GM18909 (cell line): ENCODE data around the gene CDKL1.
"Not testable (repeated sequence)": the region's sequence is repeated elsewhere in the genome, so short reads cannot be mapped to it uniquely, and the experiment has no call there.

Source experiments
- ATAC-seq: cut with Tn5 transposase; IDR thresholded peaks from one replicate; pipeline ENCODE4 v1.9.1; 2021; ENCODE audit warnings: mild to moderate bottlenecking; ENCODE audit not compliant: unreplicated experiment, poor library complexity

Gene CDKL1

DNA sequence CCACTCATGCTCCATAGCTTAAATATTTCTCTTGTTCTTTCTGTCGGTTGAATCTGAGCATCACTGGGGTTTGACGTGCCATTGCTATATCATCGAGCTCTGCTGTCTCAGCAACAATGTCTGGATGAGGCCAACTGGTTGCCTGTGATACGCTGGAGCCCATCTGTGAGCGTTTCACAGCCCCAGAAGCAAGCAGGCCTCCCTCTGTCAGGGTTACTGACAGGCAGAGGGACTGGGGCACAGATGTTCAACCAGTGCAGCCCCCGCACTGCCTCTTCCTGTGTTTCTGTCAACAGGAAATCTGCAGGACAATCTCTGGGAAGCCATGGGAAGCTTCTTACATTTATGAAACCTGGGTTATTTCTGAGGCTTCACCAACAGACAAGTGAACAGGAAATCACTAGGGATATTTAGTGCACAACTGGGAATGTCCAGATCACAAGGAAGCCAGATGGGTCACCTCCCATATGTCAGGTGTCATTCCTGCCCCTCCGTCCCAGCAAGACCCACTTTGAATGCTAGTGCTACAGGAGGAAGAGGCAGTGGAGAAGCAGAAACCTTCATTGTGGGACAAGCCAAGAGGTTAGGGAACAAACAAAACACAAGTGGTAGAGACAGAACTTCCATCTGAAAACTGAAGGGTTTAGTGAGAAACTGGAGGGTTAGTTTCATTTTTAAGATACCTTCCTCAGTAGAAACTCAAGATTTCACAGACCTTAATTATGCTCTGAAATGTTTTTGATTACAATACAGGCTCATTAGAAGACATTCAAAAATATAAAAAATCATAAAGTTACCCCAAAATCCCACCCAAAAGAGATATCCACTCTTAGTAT, 60.5 kb downstream of the CDKL1 start:
- ATAC-seq = no peak

DNA sequence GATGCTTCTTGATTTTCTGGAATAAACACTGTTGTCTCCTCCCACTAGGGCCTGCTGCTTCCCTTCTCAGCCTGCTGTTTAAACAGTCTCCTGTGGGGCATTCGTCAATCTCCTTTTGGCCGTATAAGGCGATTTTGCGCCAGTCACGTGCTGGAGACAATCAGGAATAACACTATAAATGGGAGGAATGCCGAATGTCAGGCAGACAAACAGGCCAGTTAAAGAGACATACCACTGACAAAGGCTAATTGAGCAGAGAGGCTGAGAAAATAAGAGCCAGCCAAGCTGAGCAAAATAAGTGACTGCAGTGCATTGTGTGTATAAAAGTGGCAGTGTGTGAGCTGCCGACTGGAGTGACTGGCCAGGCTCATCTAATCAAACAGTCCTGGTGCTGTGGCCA, 61.3 kb downstream of the CDKL1 start:
- ATAC-seq = no peak

DNA sequence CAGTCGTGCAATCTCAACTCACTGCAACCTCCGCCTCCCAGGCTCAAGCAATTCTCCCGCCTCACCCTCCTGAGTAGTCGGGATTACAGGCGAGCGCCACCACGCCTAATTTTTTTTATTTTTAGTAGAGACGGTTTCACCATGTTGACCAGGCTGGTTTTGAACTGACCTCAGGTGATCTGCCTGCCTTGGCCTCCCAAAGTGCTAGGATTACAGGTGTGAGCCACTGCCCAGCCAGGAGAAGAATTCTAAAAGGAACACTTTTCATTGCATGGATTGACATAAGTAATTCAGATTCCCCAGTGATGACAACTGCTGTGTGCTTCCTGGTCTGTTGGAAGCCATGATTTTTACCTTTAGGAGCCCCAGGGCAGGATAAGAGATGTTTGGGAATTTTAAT, 62.5 kb downstream of the CDKL1 start:
- no peak for ATAC-seq

DNA sequence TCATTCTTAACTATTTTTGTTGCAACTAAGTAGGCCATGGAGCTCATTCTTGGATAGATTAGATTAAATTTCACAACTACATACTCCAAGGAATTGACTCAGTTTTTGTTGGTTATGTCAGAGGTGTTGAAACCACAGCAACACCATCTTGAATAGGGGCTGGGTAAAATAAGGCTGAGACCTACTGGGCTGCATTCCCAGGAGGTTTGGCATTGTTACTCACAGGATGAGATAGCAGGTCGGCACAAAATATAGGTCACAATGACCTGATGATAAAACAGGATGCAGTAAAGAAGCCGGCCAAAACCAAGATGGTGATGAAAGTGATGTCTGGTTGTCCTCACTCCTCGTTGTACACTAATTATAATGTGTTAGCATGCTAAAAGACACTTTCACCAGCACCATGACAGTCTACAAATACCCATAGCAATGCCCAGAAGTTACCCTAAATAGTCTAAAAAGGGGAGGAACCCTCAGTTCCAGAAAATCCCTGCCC, 63.6 kb downstream of the CDKL1 start:
- ATAC-seq = no peak

DNA sequence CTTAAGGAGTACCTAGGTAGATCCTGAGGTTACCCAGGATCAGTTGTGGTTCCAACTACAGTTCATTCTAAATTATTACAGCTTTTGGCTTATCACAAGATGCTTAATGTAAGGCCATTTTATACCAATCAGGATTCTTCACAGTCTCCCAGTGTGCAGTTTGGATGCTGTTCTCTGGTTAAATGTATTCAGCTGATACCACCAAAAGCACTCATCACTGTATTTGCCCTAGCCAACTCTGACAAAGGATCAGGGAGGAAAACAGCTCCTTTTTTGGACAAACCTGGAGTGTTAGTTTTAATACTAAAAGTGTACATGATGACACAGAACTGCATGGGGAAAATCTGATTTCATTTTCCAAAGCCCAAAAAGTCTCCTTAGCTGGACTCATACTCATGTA, 65.1 kb downstream of the CDKL1 start:
- no peak for ATAC-seq

DNA sequence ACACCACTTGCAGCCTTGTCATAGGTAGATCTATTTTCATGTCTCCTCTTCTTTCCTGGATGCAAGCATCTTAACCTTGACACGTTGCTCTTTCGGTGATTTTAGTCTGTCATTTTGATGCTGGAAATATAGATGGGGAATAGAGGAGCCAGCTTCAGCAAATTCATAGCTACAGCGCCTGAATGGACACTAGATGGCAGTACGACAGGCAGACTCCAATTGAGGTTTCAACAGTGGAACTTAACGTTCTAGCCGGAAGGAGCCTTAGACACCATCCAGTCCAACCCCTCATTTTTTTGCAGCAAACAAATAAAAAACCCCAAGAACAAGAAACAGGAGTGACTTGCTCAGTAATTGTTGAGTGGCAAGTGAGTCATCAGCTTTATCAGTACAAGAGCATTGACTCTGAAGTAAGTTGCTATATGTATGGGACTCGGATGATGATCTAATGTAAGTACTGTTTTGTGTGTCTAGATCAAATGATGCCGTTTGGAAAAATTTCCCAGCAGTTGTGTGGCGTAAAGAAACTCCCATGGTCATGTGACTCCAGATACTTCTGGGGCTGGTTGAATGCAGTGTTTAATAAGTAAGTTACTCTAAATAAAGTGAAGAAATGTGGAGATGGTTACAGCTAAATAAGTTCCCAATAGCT, 75.5 kb downstream of the CDKL1 start:
- peak; percentile 97 for ATAC-seq

DNA sequence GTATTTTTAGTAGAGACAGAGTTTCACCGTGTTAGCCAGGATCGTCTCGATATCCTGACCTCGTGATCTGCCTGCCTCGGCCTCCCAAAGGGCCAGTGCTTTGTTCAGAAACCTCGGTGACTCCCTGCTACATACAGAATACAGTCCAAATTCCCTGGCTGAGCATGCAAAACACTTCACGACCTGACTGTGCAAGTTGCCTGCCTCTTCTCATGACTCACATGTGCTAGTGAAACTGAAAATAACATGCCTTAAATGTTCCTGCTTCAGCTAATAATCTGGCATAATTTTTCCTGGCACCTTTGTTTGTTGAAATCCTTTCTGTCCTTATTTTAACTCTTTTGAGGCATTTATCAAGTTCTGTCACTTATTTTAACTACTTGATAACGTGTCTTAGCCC, 76.4 kb downstream of the CDKL1 start:
- ATAC-seq = peak; percentile 28

DNA sequence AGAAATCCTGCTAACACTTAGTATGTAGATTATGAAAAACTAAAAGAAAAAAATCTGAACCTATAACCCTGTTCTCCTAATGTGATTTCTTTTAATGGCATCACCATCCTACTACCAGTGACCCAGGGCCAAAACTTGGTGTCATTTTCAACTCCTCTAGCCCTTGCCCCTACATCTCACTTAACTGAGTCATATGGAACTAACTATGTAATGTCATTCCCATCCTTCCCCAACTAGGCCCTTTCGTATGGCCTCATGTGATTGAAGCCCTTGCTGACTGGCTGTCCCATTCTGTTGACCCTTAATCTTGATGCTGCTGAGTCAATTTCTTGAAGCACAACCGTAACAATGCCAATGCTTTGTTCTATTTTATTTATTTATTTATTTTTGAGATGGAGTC, 77.0 kb downstream of the CDKL1 start:
- no peak for ATAC-seq

DNA sequence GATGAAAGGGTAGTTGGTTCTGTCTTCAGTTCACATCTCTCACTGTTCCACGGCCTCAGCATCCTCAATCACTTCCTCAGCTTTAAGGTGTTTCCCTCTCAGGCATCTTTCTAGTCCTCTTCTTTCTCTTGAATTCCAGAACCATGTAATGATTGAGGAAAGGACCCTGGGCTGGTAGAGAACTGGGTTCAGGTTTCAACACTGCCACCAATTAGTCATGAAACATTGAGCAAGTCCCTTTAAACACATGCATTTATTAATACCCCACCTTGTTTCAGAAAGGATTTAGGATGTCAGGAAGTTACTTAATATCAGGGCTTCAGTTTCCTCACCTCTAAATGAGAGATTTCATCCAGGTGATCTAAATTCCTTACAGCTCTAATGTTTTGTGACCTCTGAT, 77.4 kb downstream of the CDKL1 start:
- no peak for ATAC-seq

DNA sequence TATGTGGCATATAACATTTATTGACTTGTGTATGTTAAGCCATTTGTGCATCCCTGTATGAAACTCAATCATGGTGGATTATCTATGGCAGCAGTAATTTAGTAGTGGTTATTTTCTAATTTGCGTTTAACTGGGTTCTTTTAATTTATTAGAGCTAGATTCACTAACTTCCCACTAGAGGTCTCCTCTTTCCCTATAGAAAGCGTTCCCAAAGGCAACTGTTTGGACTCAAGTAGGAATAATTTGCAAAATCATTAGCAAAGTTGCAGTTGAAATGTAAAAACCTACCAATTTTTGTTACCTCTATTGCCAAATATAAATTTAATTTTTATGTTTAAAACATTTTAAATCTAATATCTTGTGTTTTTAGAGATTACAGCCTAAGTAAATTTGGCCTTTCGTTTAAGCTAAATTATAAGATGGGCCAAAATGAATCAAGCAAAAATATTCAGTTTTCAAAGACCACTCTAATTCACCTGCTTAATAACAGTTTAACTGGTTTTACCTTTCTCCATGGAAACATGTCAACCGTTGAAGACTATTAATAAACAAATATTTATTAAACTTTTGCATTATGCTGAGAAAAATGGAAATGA, 78.6 kb downstream of the CDKL1 start:
- ATAC-seq = no peak

DNA sequence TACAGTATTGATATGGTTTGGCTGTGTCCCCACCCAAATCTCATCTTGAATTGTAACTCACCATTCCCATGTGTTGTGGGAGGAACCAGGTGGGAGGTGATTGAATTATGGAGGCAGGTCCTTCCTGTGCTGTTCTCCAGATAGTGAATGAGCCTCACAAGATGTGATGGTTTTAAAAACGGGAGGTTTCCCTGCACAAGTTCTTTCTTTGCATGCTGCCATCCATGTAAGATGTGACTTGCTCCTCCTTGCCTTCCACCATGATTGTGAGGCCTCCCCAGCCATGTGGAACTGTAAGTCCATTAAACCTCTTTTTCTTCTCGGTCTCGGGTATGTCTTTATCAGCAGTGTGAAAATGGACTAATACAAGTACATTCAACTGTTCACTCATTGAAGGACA, 82.6 kb downstream of the CDKL1 start:
- ATAC-seq = not testable (repeated sequence)

DNA sequence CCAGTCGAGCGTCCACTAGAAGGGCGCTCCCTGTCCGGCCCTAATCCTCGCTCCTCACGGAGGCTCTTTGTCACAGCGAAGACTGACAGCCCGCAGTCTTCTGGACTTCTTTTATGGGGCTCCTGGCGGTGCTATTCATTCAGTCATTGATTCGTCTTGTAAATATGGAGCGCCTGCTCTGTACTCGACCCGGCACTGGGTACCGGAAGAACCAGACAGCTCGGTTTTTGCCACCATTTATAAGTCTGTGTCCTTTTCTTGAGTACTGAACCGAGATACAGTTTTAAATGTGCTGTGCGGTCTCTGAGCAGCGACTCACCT, 84.0 kb downstream of the CDKL1 start:
- ATAC-seq = peak; percentile 20

DNA sequence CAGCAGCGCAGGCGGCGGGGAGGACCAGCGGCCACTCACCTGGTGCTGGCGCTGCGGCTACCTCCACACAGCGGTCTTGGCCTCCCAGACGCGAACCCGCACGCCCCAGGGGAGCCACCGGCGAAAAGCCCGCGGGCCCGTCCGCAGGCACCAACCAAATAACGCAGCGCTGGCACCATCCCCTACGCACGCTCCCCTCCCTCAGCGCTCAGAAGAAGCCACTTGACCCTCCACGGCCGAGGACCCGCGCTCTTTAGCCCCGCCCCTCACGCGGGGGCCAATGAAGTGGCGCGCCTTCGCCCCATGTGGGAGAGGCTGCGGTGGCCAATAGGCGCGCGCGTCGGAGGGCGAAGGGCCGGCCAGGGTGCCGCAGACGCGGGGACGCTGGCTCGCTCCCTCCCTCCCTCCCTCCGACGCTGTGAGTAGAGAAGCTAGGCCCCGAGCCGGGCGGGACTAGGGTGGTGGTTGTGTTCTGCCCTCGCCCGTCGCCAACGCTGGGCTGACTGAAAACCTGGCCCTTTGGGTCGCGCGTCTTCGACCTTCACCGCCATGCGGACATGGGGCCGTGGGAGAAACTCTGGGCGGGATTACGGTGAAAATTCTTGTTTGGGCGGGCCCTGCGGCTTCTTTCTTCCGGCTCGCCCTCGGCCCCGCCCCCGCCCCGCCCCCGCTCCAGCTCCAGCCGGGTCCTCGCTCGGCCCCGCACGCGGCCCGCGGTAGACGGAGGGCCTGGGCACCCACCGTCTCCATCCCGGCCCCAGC, 84.5 kb downstream of the CDKL1 start, which contains the start of the genes DMAC2L and L2HGDH:
Gene DMAC2L, plus strand, starts transcription at position 353 of the 762 bp plus-strand sequence. CDS start 9,164 bp downstream, outside the sequence.
Gene L2HGDH, minus strand, starts transcription at position 258 of the 762 bp plus-strand sequence. Its CDS starts 79 bp downstream, at position 179.
- ATAC-seq = peak; percentile 96

DNA sequence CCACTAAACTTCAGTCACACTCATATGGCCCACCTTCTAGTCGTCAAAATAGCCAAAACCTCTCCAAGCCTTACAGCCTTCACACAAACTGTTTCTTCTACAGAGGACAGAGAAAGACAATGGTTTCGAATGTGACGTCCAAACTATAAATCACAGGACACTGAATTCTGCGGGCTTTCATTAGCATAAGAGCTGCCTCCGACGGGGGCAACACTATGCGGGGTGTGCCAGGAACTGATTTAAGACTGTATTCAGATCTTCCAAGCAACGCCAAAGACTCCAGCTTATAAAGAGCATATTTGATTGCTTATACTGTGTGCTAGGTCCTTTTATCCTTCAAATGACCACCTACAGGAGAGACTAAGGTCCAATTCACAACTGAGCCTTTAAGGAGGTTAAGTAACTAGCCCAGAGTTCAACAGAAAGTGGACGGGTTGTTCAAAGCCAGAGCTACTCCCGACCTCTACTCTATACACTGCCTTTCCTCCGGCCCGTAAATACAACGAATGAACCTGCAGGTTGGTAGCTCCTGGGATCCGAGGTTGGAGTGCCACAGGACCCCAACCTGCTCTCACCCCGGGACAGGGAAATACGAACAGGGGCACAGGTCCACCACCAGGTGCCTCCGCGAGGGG, 85.2 kb downstream of the CDKL1 start:
- no peak for ATAC-seq

DNA sequence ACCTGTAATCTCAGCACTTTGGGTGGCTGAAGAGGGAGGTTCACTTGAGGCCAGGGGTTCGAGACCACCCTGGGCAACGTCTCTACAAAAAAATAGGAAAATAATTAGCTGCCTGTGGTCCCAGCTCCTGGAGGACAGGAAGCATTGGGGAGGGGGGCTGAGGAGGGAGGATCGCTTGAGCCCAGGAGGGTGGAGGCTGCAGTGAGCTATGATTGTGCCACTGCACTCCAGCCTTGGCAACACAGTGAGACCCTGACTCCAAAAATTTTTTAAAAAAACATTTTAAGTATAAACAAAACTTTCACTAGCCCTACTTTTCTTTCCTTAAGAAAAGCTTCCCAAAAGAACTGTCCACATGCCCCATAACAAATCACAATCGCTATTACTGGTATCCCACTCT, 86.2 kb downstream of the CDKL1 start:
- ATAC-seq = no peak

DNA sequence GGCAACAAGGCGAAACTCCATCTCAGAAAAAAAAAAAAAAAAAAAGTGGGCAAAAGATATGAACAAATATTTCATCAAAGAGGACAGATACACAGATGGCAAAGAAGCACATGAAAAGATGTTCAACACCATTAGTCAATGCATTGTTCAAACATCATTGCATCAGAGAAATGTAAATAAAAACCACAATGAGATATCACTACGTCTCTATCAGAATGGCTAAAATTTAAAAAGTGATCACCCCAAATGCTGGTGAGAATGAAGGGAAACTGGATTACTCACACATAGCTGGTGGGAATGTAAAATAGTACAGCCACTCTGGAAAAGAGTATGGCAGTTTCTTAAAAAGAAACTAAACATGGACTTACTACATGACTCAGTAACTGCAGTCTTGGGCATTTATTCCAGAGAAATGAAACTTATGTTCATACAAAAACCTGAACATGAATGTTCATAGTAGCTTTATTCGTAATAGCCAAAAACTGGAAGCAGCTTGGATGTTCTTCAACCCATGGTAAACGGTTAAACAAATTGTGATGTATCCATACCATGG, 88.2 kb downstream of the CDKL1 start:
- no peak for ATAC-seq

DNA sequence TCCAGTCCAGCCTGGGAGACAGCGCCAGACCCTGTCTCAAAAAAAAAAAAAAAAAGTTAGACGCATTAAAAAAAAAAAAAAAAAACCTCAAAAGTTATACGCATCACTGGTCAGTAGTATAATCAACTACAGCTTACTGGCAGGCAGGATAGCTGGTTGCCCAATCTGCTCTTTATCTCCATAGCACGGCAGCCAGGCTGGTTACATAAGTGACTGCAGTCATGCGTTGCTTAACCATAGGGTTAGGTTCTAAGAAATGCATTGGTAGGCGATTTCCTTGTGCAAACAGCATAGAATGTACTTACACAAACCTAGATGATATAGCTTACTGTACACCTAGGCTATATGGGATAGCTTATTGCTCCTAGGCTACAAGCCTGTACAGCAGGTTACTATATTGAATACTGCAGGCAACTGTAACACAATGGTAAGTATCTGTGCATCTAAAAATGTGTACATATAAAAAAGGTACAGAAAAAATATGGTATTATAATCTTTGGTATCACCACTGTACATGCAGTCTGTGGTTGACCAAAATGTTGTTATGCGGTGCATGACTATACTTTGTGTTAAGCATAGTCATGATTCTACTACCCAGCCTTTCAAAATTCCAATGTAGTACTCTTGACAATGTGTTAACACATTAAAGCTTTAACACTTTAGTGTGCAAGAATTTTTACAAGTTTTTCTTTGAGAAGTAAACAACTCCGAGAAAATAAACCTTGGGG, 92.8 kb downstream of the CDKL1 start:
- ATAC-seq = no peak

DNA sequence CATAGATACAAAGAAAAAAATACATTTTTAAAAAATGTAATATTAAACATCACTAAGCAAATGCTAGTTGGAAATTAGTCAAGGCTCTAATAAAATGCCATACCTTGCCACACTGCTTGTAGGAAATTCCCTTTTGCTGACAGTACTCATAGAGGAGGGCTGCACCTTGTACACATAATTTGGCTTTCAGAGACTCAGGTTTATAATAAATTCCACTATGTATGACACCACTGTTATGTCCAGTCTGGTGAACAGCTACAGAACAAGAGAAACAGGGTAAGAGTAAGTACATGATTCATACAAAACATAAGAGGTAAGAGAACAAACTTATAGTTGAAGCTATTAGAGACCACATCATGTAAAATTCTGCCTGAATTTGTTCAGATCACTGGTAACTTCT, 94.8 kb downstream of the CDKL1 start:
- ATAC-seq = no peak

DNA sequence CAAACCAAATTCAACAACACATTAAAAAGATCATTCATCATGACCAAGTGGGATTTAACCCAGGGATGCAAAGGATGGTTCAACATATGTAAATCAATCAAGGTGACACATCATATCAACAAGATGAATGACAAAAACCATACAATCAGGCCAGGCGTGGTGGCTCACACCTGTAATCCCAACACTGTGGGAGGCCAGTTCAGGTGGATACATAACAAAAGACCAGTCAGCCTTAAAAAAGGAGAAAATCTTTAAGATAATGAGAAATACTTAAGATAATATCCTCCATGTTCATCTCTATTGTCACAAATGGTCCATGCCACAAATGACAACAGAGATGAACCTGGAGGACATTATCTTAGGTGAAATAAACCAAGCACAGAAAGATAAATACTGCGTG, 97.1 kb downstream of the CDKL1 start:
- ATAC-seq = no peak
